Spleen (tissue), 7 donors: ENCODE measurements around the gene ART4.

Experiments used
- CTCF ChIP-seq, 11 experiments: fragments of 200-600 bp in 7 of 11; fragments of 450-650 bp in 4 of 11; sonication (generic) in 4 of 11; IDR thresholded peaks in 8 of 11; conservative IDR thresholded peaks in 3 of 11; 1 replicate in 7 of 11; 2 replicates in 4 of 11; pipeline versions ENCODE4 v1.4.0 to v1.8.0; 2016 to 2021; ENCODE audit warnings: antibody characterized with exemption in 11 of 11, inconsistent platforms in 4 of 11, mild to moderate bottlenecking in 1 of 11
- POLR2A ChIP-seq, 3 donors: fragments of 450-650 bp; IDR thresholded peaks; one replicate each; pipeline ENCODE4 v1.5.1; 2017; ENCODE audit warnings: antibody characterized with exemption in 3 of 3, mild to moderate bottlenecking in 1 of 3
- POLR2AphosphoS5 ChIP-seq, 3 donors: sonication (generic); formaldehyde crosslinking; IDR thresholded peaks; one replicate each; pipeline ENCODE4 v1.5.1; 2017; ENCODE audit warnings: antibody characterized with exemption in 3 of 3
- donor health status: DM: no; HTN: no; CAD: no; lungs with moderate emphysema.
- donor health status: DM: no; HTN: no; CAD: no.
- donor health status: DM: no; HTN: no; CAD: no.

DNA sequence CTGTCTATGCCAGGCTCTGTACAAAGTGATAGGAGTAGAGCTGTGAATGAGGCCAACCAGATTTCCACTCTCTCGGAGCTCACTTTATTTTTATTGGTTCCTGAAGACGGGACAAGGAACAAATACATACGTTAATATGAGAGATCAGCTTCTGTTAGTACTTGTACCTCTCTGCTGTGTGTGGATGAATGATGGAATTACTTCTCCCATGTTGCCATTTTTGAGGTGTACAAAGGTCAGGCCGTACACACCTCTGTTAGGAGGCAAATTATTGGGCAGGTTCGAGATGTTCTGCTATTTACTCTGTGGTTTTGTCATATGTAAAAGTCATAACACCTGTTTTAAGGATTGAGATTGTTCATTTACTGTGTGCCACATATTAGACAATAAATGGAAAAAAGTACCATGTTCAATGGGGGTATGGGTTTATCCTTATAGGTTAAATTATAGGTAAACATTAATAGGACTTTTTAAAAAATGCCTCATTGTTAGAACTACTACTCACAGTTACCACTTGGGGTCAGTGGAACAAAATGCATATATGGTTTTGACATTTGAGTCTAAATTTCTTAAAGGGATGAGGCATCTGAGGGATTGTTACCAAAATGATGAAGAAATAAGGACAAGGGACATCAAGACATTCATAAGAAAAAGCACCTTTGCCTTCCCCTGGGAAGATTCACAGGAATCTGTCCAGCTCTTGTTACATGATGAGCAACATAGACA lies 66.9 kb downstream of the ART4 start:
- TF ChIP-seq CTCF (IDR thresholded peaks at IDR 0.05 in 8 of 11, conservative IDR thresholded peaks at IDR 0.05 in 3 of 11): peak in 2 of 11 experiments; percentile 28 to 37
- TF ChIP-seq POLR2A (IDR thresholded peaks at IDR 0.05): no peak
- no peak for TF ChIP-seq POLR2AphosphoS5 (IDR thresholded peaks at IDR 0.05)
